Measurements from ENCODE around the gene PLTP. TPM values are rescaled to one million over a fixed set of nuclear protein-coding genes. Genes with fewer than 3 reads are reported as not detected.

PLTP gene
- total RNA-seq, 1 experiment from 2014 or later, result 62.5 TPM

DNA sequence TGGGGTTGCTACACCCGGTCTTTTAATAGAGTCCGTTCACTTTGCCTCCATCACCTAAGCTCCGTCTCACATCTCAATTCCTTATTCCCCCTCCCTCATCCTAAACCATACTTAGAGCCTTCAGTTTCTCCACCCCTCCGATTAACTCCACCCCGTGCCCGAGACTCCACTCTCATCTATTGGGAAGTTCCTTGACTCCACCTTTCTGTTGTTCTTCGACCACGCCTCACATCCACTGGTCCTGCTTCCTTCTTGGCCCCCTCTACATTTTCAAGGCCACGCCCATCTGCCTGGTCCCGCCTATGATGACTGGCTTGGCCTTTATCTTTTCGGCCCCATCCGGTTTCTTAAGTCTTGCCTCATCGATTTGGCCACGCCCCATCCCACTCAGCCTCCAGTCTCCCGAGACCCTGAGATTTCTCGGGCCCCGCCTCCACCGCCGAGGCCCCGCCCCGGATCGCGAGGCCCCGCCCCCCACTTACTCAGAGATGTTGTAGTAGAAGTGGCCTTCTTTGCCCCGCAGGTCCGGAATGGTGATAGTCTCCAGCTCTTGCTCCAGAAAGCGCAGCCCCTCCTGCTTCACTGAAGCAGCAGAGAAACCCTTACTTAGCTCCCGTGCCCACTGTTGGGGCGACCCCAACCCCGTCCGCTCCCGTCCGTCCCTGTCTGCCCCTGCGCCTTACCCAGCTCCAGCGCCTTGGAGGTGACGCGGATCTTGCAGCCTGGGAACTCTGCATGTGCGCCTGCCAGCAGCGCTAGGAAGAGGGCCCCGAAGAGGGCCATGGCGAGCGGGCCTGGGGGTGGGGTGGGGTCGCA is 1.1 kb downstream of the PLTP start:
- Histone ChIP-seq H2AFZ (ENCODE audit: low read length) (no peak overlapping the region), H3K14ac (ENCODE audit: insufficient read depth, low read length) (peak overlapping the region; percentile 62; the same call in 1 of the 2 replicates)
- WGBS (ENCODE audit: extremely low coverage, insufficient read length, low lambda C conversion rate), result no CpG with 5 or more reads among the region's 43 CpGs

More for the DNA sequence above, 1.1 kb downstream of the PLTP start:
- Histone ChIP-seq H3K9ac (ENCODE audit: extremely low read depth, insufficient read length, low read length) (peak overlapping the region; percentile 52), H2AK5ac (ENCODE audit: insufficient read length, low read length) (no peak overlapping the region), H2BK12ac (ENCODE audit: insufficient read length, low read depth, low read length) (no peak overlapping the region), H2BK20ac (ENCODE audit: low read depth, low read length, poor library complexity, severe bottlenecking) (no peak overlapping the region), H2BK15ac (ENCODE audit: low read depth, low read length) (no peak overlapping the region), H3K4me2 (ENCODE audit: insufficient read depth, insufficient read length, low read length) (peak overlapping the region; percentile 91), H3K23ac (ENCODE audit: insufficient read length, low read depth, low read length) (no peak overlapping the region), H3K4me1 (ENCODE audit: insufficient read depth, low read length) (no peaks in the 10 kb centered on the region), H3K9me3 (ENCODE audit: control insufficient read depth, low read depth, low read length) (no peaks in the 10 kb centered on the region), H3T11ph (ENCODE audit: low read length) (no peak overlapping the region), H3K18ac (ENCODE audit: insufficient read length, low read depth, low read length) (peak overlapping the region; percentile 20), H3K4ac (ENCODE audit: low read depth, low read length) (no peak overlapping the region), H3K23me2 (ENCODE audit: insufficient read length, low read depth, low read length, poor library complexity, severe bottlenecking) (peaks cover 16% of the 10 kb centered on the region), H4K91ac (ENCODE audit: insufficient read length, low read depth, low read length) (no peak overlapping the region), H3K79me1 (ENCODE audit: insufficient read depth, low read depth, low read length, poor library complexity, severe bottlenecking) (no peaks in the 10 kb centered on the region), H3K27me3 (ENCODE audit: insufficient read depth, low read length) (no peaks in the 10 kb centered on the region), H3K56ac (ENCODE audit: insufficient read length, low read depth, low read length) (no peak overlapping the region), H3K27ac (ENCODE audit: insufficient read length, low read depth, low read length) (no peak overlapping the region), H4K5ac (ENCODE audit: insufficient read length, low read depth, low read length) (no peak overlapping the region), H3K79me2 (ENCODE audit: insufficient read depth, low read length) (no peaks in the 10 kb centered on the region), H4K8ac (replicated peaks; ENCODE audit: insufficient read length, low read depth, low read length) (no peak overlapping the region), H2BK120ac (ENCODE audit: low read depth, low read length, poor library complexity, severe bottlenecking) (no peak overlapping the region), H2BK5ac (ENCODE audit: insufficient read length, low read length) (no peak overlapping the region), H4K20me1 (ENCODE audit: control insufficient read depth, insufficient read depth, insufficient read length) (no peaks in the 10 kb centered on the region)
- Mint-ChIP-seq H3K36me3 (ENCODE audit: insufficient read depth in 1 of 3, low read depth in 3 of 3) (peaks cover 27 to 30% (median 30%) of the 10 kb centered on the region in 3 experiments; a peak in 6 of 7 replicates), H3K27ac (peak overlapping the region; percentile 94 to 99 (median 99)), H3K4me3 (peak overlapping the region; percentile 81 to 92), H3K4me1 (peaks cover 6 to 16% of the 10 kb centered on the region in 2 experiments), H3K9me3 (no peaks in the 10 kb centered on the region), H3K27me3 (ENCODE audit: low read depth) (no peaks in the 10 kb centered on the region)
- no peak for TF ChIP-seq CTCF (conservative IDR thresholded peaks at IDR 0.05)
- peak; percentile 100 for DNase-seq
